Suprapubic skin (tissue), 4 donors: Measurements from ENCODE around the gene GNGT1.

Experiments used
- EP300 ChIP-seq: sonication (generic); formaldehyde crosslinking; IDR thresholded peaks from one replicate; pipeline ENCODE4 v1.6.1; 2017; ENCODE audit warnings: antibody characterized with exemption
- POLR2A ChIP-seq, 2 donors: fragments of 450-650 bp; IDR thresholded peaks; one replicate each; pipeline ENCODE4 v1.6.1; 2017; ENCODE audit warnings: antibody characterized with exemption in 2 of 2, mild to moderate bottlenecking in 2 of 2, moderate library complexity in 2 of 2
- POLR2AphosphoS5 ChIP-seq, 3 donors: sonication (generic); formaldehyde crosslinking; IDR thresholded peaks; one replicate each; pipeline ENCODE4 v1.6.1; 2017; ENCODE audit warnings: antibody characterized with exemption in 3 of 3
- TF ChIP-seq, protein P1 (sequence below), 2 donors: fragments of 200-600 bp in 1 of 2; fragments of 450-650 bp in 1 of 2; sonication (generic) in 1 of 2; IDR thresholded peaks; one replicate each; pipeline ENCODE4 v1.5.1; 2016 to 2019; ENCODE audit warnings: antibody characterized with exemption in 2 of 2, mild to moderate bottlenecking in 1 of 2, moderate library complexity in 1 of 2

- TF ChIP-seq POLR2A (IDR thresholded peaks at IDR 0.05) (no peak), POLR2AphosphoS5 (IDR thresholded peaks at IDR 0.05) (no peak), EP300 (no peak)
- TF ChIP-seq, protein P1, sequence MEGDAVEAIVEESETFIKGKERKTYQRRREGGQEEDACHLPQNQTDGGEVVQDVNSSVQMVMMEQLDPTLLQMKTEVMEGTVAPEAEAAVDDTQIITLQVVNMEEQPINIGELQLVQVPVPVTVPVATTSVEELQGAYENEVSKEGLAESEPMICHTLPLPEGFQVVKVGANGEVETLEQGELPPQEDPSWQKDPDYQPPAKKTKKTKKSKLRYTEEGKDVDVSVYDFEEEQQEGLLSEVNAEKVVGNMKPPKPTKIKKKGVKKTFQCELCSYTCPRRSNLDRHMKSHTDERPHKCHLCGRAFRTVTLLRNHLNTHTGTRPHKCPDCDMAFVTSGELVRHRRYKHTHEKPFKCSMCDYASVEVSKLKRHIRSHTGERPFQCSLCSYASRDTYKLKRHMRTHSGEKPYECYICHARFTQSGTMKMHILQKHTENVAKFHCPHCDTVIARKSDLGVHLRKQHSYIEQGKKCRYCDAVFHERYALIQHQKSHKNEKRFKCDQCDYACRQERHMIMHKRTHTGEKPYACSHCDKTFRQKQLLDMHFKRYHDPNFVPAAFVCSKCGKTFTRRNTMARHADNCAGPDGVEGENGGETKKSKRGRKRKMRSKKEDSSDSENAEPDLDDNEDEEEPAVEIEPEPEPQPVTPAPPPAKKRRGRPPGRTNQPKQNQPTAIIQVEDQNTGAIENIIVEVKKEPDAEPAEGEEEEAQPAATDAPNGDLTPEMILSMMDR (IDR thresholded peaks at IDR 0.05), result no peak
Measured at GRCh38 chr7:93948873-93949272, 42.5 kb downstream of the GNGT1 start.
